HepG2 (cell line): Measurements from ENCODE around the gene NAALAD2. TPM values are rescaled to one million over a fixed set of nuclear protein-coding genes. Genes with fewer than 3 reads are reported as not detected.

Experiments
- ATAC-seq: fragments of 200-7000 bp; cut with Tn5 transposase; 3 replicates; pipeline ENCODE4 v1.9.1; 2020; ENCODE audit warnings: mild to moderate bottlenecking, moderate library complexity
- BruUV-seq: library from RNA; stranded (reverse); fragments of 400-500 nt; replicated peaks from 2 replicates; lab custom pipeline; 2021; lab: Mats Ljungman, UMichigan
- CTCF ChIA-PET: fragments of 300-600 bp; formaldehyde crosslinking; extraction: SDS; loops from one replicate; lab custom pipeline; 2021; ENCODE audit warnings: low total read pairs, inconsistent platforms, low intra/inter-chr PET ratio; lab: Yijun Ruan, JAX
- POLR2A ChIA-PET: fragments of 350-600 bp; sonication (Branson Sonifier 250); formaldehyde crosslinking; loops from one replicate; lab custom pipeline; 2020; ENCODE audit warnings: antibody characterized with exemption, inconsistent platforms; lab: Yijun Ruan, JAX
- DNase-seq: peaks from one replicate; pipeline ENCODE4 v3.0.0-alpha.2; 2015; ENCODE audit warnings: low spot score
- FAIRE-seq: peaks from 3 replicates; lab custom pipeline; 2011; peaks lifted over from hg19 to GRCh38; lab: Jason Lieb, UNC
- H2AFZ ChIP-seq: one replicate; pipeline ENCODE4 v1.6.1; 2011; ENCODE audit warnings: low read length, inconsistent platforms
- H3K27ac ChIP-seq: fragments of 300-600 bp; 3 replicates; pipeline ENCODE4 v1.8.0; 2011; ENCODE audit warnings: mixed run types, mild to moderate bottlenecking, mixed read lengths, low read length, inconsistent platforms; ENCODE audit not compliant: insufficient read depth; ENCODE audit errors: extremely low read length
- H3K27me3 ChIP-seq, 2 experiments: fragments of 200-600 bp in 1 of 2; 2 replicates in 1 of 2; 3 replicates in 1 of 2; pipeline versions ENCODE4 v1.6.0 to v1.8.0; 2011; ENCODE audit warnings: low read length in 2 of 2, mild to moderate bottlenecking in 2 of 2, moderate library complexity in 2 of 2, inconsistent platforms in 1 of 2; ENCODE audit not compliant: insufficient read depth in 2 of 2, control insufficient read depth in 1 of 2
- H3K36me3 ChIP-seq, 2 experiments: fragments of 200-600 bp in 1 of 2; replicated peaks in 1 of 2; 2 replicates in 1 of 2; 3 replicates in 1 of 2; pipeline versions ENCODE4 v1.5.1 to v1.8.0; 2011; ENCODE audit warnings: low read length in 2 of 2, inconsistent platforms in 1 of 2; ENCODE audit not compliant: insufficient read depth in 2 of 2, control insufficient read depth in 1 of 2
- H3K4me1 ChIP-seq: 2 replicates; pipeline ENCODE4 v1.5.1; 2012; ENCODE audit warnings: low read length, inconsistent platforms; ENCODE audit not compliant: insufficient read depth
- H3K4me2 ChIP-seq: 2 replicates; pipeline ENCODE4 v1.6.0; 2011; ENCODE audit warnings: low read depth, low read length, inconsistent platforms
- H3K4me3 ChIP-seq, 3 experiments: fragments of 200-600 bp in 1 of 3; sonication (generic), shearing (Covaris generic) in 1 of 3; replicated peaks in 1 of 3; 2 replicates each; pipeline ENCODE4 v1.5.1; 2011 to 2016; ENCODE audit warnings: low read length in 3 of 3, inconsistent platforms in 2 of 3, low read depth in 2 of 3, mild to moderate bottlenecking in 2 of 3, control low read depth in 1 of 3, mixed read lengths in 1 of 3; ENCODE audit not compliant: insufficient read depth in 1 of 3
- H3K79me2 ChIP-seq: one replicate; pipeline ENCODE4 v1.6.1; 2011; ENCODE audit warnings: low read length, inconsistent platforms; ENCODE audit not compliant: insufficient read depth
- H3K9ac ChIP-seq: 2 replicates; pipeline ENCODE4 v1.6.0; 2011; ENCODE audit warnings: mild to moderate bottlenecking, low read depth, low read length, inconsistent platforms; ENCODE audit not compliant: insufficient read depth
- H3K9me3 ChIP-seq: 2 replicates; pipeline ENCODE4 v1.5.1; 2012; ENCODE audit warnings: mild to moderate bottlenecking, low read length
- H4K20me1 ChIP-seq: 2 replicates; pipeline ENCODE4 v1.6.0; 2011; ENCODE audit warnings: inconsistent platforms, mild to moderate bottlenecking, low read length, moderate library complexity; ENCODE audit not compliant: insufficient read depth
- ARID5B ChIP-seq: IDR thresholded peaks from 2 replicates; pipeline ENCODE4 v1.4.0; 2020; ENCODE audit warnings: mild to moderate bottlenecking, missing genetic modification reagents
- CAMTA2 ChIP-seq: sonication (generic); formaldehyde crosslinking; IDR thresholded peaks from 2 replicates; pipeline ENCODE4 v1.4.0; 2020; ENCODE audit warnings: mild to moderate bottlenecking, missing genetic modification reagents, borderline replicate concordance
- CREB1 ChIP-seq, 2 experiments: fragments of 450-650 bp in 1 of 2; IDR thresholded peaks; 2 replicates each; pipeline ENCODE4 v1.6.1; 2016 to 2017; ENCODE audit warnings: control low read depth in 1 of 2, mild to moderate bottlenecking in 1 of 2, missing compliant biosample characterization in 1 of 2, missing genetic modification characterization in 1 of 2
- ZNF740 ChIP-seq: sonication (generic); formaldehyde crosslinking; IDR thresholded peaks from 2 replicates; pipeline ENCODE4 v1.4.0; 2020; ENCODE audit warnings: missing genetic modification reagents
- WGBS: methylation state at CpG from one replicate; pipeline ENCODE4 v1.1.6; 2017; ENCODE audit warnings: low lambda C conversion rate; 5-methylcytosine and 5-hydroxymethylcytosine counted together
- in situ Hi-C: cut with HindIII; loops from 2 replicates; pipeline ENCODE4 v1.10.0; 2017; ENCODE audit warnings: low pct_unique_long_range_greater_than_20kb; ENCODE audit not compliant: extremely low pct_ligation_motif_present
- intact Hi-C: fragments of 100-400 bp; cut with micrococcal nuclease; formaldehyde crosslinking; loops from one replicate; pipeline ENCODE4 v1.10.0; 2022; ENCODE audit not compliant: unreplicated experiment
- polyA plus RNA-seq, 8 experiments: library from polyadenylated mRNA; depleted of rRNA in 3 of 8; stranded (reverse) in 7 of 8; unstranded in 1 of 8; fragments of >200 nt; fragmentation: Illumina TruSeq in 4 of 8; extraction: Trizol in 4 of 8; gene quantifications; 2 replicates each; pipeline versions ENCODE4 v1.2.1 to v1.2.3, GENCODE V29; 2011 to 2016; ENCODE audit warnings: low read depth in 4 of 8, missing spikeins in 1 of 8, mixed read lengths in 1 of 8; ENCODE audit not compliant: insufficient read depth in 1 of 8
- total RNA-seq, 5 experiments: library from RNA; depleted of rRNA; stranded (reverse); fragments of >200 nt; fragmentation: Illumina TruSeq; extraction: Trizol; gene quantifications; 2 replicates each; pipeline ENCODE4 v1.2.3, GENCODE V29; 2016; ENCODE audit warnings: low read depth in 1 of 5

The NAALAD2 gene
- total and polyA plus RNA-seq, 2 of the 13 experiments (the other 11 are each of a cell fraction or from before 2014, with no cell fraction given): 8.0 to 8.9 TPM

- H3K9me3 ChIP-seq: no peaks in the 10 kb centered on the region
- ATAC-seq: no peak
These were observed 553 bp downstream of the NAALAD2 start for GRCh38 chr11:90135016-90135415.

More at GRCh38 chr11:90135016-90135415, 553 bp downstream of the NAALAD2 start:
- Histone ChIP-seq H3K27me3 (no peaks in the 10 kb centered on the region), H3K36me3 (no peaks in the 10 kb centered on the region), H3K4me2 (peak overlapping the region; percentile 69), H4K20me1 (no peaks in the 10 kb centered on the region), H3K27ac (peak overlapping the region; percentile 72), H2AFZ (peak overlapping the region; percentile 57), H3K4me3 (peak overlapping the region; percentile 56 to 72 (median 61)), H3K9ac (peak overlapping the region; percentile 57), H3K79me2 (no peaks in the 10 kb centered on the region), H3K4me1 (peaks cover 34% of the 10 kb centered on the region)
- 5% methylated on average over 5 of the region's 5 CpGs for WGBS
- FAIRE-seq (no peak), DNase-seq (no peak)
- TF ChIP-seq CAMTA2 (CRISPR knock-in tag) (no peak), ZNF740 (CRISPR knock-in tag) (no peak), ARID5B (CRISPR knock-in tag) (no peak), CREB1 (IDR thresholded peaks at IDR 0.05) (no peak), CREB1 (CRISPR knock-in tag; IDR thresholded peaks at IDR 0.05) (0 out of 2 replicates have a peak, but pooled peaks have one; percentile 1)
- ChIA-PET POLR2A (no interaction called here), CTCF (no interaction called here)
- intact Hi-C loops (no loop called here), in situ Hi-C loops (no loop called here)
- TSS peak; percentile 62 for BruUV-seq
